Neural progenitor cell (in vitro differentiated cells): Measurements from ENCODE around the gene SCAMP4.

Experiments
- CTCF ChIP-seq: fragments of 200-600 bp; sonication (generic); IDR thresholded peaks from 2 replicates; pipeline ENCODE4 v1.5.1; 2017; ENCODE audit warnings: antibody characterized with exemption, mild to moderate bottlenecking
- EZH2phosphoT487 ChIP-seq: fragments of 200-600 bp; sonication (generic); IDR thresholded peaks from 2 replicates; pipeline ENCODE4 v1.6.1; 2017; ENCODE audit warnings: antibody characterized with exemption

GRCh38 chr19:1913781-1914577, 8.8 kb downstream of the SCAMP4 start:
- TF ChIP-seq CTCF (no peak), EZH2phosphoT487 (no peak)
